Left lung (tissue), 10 donors: ENCODE measurements around the gene COL25A1. TPM values are rescaled to one million over a fixed set of nuclear protein-coding genes. Genes with fewer than 3 reads are reported as not detected.

ENCODE experiments used
- ATAC-seq: fragments of 200-7000 bp; cut with Tn5 transposase; one replicate; pipeline ENCODE4 v1.9.1; 2020; ENCODE audit warnings: moderate library complexity
- DNase-seq, 4 donors: peaks; one replicate each; pipeline ENCODE4 v3.0.0-alpha.2; 2013 to 2020
- H3K27ac ChIP-seq, 2 donors: fragments of 200-600 bp; sonication (generic) in 1 of 2; one replicate each; pipeline versions ENCODE4 v1.5.0 to v1.8.0; 2020 to 2021
- H3K27me3 ChIP-seq, 2 donors: fragments of 200-600 bp; sonication (generic) in 1 of 2; one replicate each; pipeline versions ENCODE4 v1.5.0 to v1.8.0; 2020 to 2021
- H3K36me3 ChIP-seq, 2 donors: fragments of 200-600 bp; sonication (generic) in 1 of 2; one replicate each; pipeline versions ENCODE4 v1.5.0 to v1.8.0; 2020 to 2021
- H3K4me1 ChIP-seq, 2 donors: fragments of 200-600 bp; one replicate each; pipeline ENCODE4 v1.8.0; 2021
- H3K4me3 ChIP-seq, 2 donors: fragments of 200-600 bp; sonication (generic) in 1 of 2; one replicate each; pipeline versions ENCODE4 v1.5.0 to v1.8.0; 2020 to 2021; ENCODE audit warnings: mild to moderate bottlenecking in 1 of 2
- H3K9me3 ChIP-seq, 2 donors: fragments of 200-600 bp; sonication (generic) in 1 of 2; one replicate each; pipeline versions ENCODE4 v1.5.0 to v1.8.0; 2020 to 2021
- CTCF ChIP-seq, 2 donors: fragments of 200-600 bp; sonication (generic) in 1 of 2; IDR thresholded peaks; one replicate each; pipeline versions ENCODE4 v1.5.0 to v1.8.0; 2021; ENCODE audit warnings: antibody characterized with exemption in 2 of 2
- intact Hi-C, 2 donors: fragments of 100-400 bp; cut with DNase I; formaldehyde crosslinking; loops; one replicate each; pipeline versions ENCODE4 v1.11.2 to v1.14.2; 2022
- polyA plus RNA-seq, 6 donors: library from polyadenylated mRNA; unstranded; fragments of 120-200 nt; gene quantifications; one replicate each; pipeline ENCODE4 v1.2.1, GENCODE V29; 2013; ENCODE audit not compliant: insufficient read length in 6 of 6
- total RNA-seq, 2 donors: library from RNA; stranded (reverse); fragmentation: NEBNext Ultra II Directional; extraction: Animal tissue kit (Norgen Biotek cat#: 25700); gene quantifications; one replicate each; pipeline ENCODE4 v1.2.1, GENCODE V29; 2021
- donor health status: DM: no; HTN: yes; CAD: no.
- donor health status: DM: no; HTN: no; CAD: no.

Gene COL25A1
- total and polyA plus RNA-seq, 8 donors, result 0.13 to 1.8 (median 1.4) TPM

DNA sequence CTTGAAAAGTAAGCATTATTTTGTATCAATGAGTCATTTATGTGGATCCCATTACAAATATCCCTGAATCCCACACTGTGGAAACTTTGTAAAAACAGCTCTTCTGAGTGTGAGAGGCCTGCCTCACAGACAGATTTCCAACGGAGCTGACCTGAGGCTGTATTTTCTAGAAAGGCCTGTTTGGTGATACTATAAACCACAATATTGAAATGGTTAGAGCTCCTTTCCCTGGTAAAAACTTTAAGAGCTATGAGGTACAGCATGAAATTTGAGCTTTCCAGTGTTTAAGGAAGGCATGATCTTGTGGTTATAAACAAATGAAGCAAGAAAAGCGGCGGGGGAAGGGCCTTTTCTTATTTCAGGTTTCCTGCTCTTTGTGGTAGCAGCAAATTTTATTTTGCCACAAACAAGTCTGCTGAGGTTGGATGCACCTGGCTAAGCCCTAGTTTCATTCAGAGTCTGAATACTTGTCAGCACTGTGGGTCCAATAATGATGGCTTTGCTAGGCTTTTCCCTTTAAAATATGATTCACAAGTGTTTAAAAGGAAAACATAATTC, 452.8 kb downstream of the COL25A1 start:
- no peak overlapping the region for H3K27ac ChIP-seq
- H3K9me3 ChIP-seq, result no peaks in the 10 kb centered on the region
- intact Hi-C loops, result no loop called here
- DNase-seq (peak in 1 of 4 donors; percentile 7), ATAC-seq (no peak)
- no peaks in the 10 kb centered on the region for H3K4me1 ChIP-seq
- TF ChIP-seq CTCF (IDR thresholded peaks at IDR 0.05), result no peak
- no peaks in the 10 kb centered on the region for H3K27me3 ChIP-seq
- no peak overlapping the region for H3K4me3 ChIP-seq
- H3K36me3 ChIP-seq, result no peaks in the 10 kb centered on the region

- DNase-seq, result no peak
- Histone ChIP-seq H3K9me3 (no peaks in the 10 kb centered on the region), H3K4me3 (no peak overlapping the region), H3K27me3 (no peaks in the 10 kb centered on the region), H3K27ac (no peak overlapping the region), H3K36me3 (no peaks in the 10 kb centered on the region), H3K4me1 (no peaks in the 10 kb centered on the region)
- TF ChIP-seq CTCF (IDR thresholded peaks at IDR 0.05), result no peak
- ATAC-seq, result no peak
- intact Hi-C loops, result no loop called here
Measured at GRCh38 chr4:108846568-108846967, 455.9 kb downstream of the COL25A1 start.

- DNase-seq, result no peak
Measured at GRCh38 chr4:108840426-108840975, 462.0 kb downstream of the COL25A1 start.

GRCh38 chr4:108839333-108839732, 463.1 kb downstream of the COL25A1 start:
- no peak for TF ChIP-seq CTCF (IDR thresholded peaks at IDR 0.05)
- H3K27ac ChIP-seq, result no peak overlapping the region
- ATAC-seq, result no peak
- DNase-seq, result no peak
- no peaks in the 10 kb centered on the region for H3K27me3 ChIP-seq
- intact Hi-C loops, result no loop called here
- no peaks in the 10 kb centered on the region for H3K36me3 ChIP-seq
- H3K4me3 ChIP-seq, result no peak overlapping the region
- no peaks in the 10 kb centered on the region for H3K9me3 ChIP-seq
- H3K4me1 ChIP-seq, result no peaks in the 10 kb centered on the region

More at GRCh38 chr4:108840426-108840975, 462.0 kb downstream of the COL25A1 start:
- Histone ChIP-seq H3K9me3 (no peaks in the 10 kb centered on the region), H3K27ac (no peak overlapping the region), H3K27me3 (no peaks in the 10 kb centered on the region), H3K36me3 (no peaks in the 10 kb centered on the region), H3K4me3 (no peak overlapping the region), H3K4me1 (no peaks in the 10 kb centered on the region)
- intact Hi-C loops, result no loop called here
- no peak for ATAC-seq
- TF ChIP-seq CTCF (IDR thresholded peaks at IDR 0.05), result no peak

DNA sequence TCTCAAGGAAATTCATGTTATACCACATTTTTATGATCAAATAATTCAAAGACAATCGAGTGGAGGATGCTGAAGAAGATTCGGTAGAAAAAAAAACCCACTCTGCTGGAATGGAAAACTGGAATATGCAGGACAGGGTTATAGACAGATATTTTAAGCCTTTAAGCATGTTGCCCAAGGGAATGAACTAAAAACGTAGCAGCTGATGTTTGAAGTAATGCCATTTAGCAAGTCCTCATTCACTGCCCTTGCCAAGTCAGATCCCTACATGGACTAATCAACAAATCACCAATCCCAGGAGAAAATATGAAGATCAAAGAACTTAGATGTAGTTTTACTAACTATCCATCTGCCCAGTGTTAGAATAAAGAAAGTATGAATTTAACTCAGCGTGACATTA, 464.0 kb downstream of the COL25A1 start:
- H3K4me1 ChIP-seq, result no peaks in the 10 kb centered on the region
- H3K27ac ChIP-seq, result no peak overlapping the region
- no peaks in the 10 kb centered on the region for H3K9me3 ChIP-seq
- TF ChIP-seq CTCF (IDR thresholded peaks at IDR 0.05), result no peak
- H3K27me3 ChIP-seq, result no peaks in the 10 kb centered on the region
- no peaks in the 10 kb centered on the region for H3K36me3 ChIP-seq
- intact Hi-C loops, result no loop called here
- no peak for DNase-seq
- no peak overlapping the region for H3K4me3 ChIP-seq
- no peak for ATAC-seq
